GM19372 (cell line): ENCODE results near the gene AP1S2.
"Not testable (repeated sequence)": the region's sequence is repeated elsewhere in the genome, so short reads cannot be mapped to it uniquely, and the experiment has no call there.

Experiments used
- ATAC-seq: cut with Tn5 transposase; IDR thresholded peaks from one replicate; pipeline ENCODE4 v1.9.1; 2021; ENCODE audit warnings: mild to moderate bottlenecking, low read depth, moderate library complexity; ENCODE audit not compliant: unreplicated experiment

Gene AP1S2

GRCh38 chrX:15854712-15855567, at the start of gene AP1S2:
Gene AP1S2 (minus strand): TSS chrX:15854813. CDS start chrX:15852524, 2,289 bp downstream.
- peak; percentile 92 for ATAC-seq

- peak; percentile 94 for ATAC-seq
These were observed 48.6 kb upstream of the AP1S2 start for GRCh38 chrX:15903186-15903681.

GRCh38 chrX:15895334-15895733, 40.7 kb upstream of the AP1S2 start:
- no peak for ATAC-seq

- no peak for ATAC-seq
These were observed 40.1 kb upstream of the AP1S2 start for GRCh38 chrX:15894724-15895123.

- ATAC-seq = no peak
These were observed 35.9 kb upstream of the AP1S2 start for GRCh38 chrX:15890463-15890862.

- ATAC-seq = no peak
These were observed 33.4 kb upstream of the AP1S2 start for GRCh38 chrX:15888062-15888461.

GRCh38 chrX:15883540-15883863, 28.9 kb upstream of the AP1S2 start:
- ATAC-seq = no peak

GRCh38 chrX:15882704-15883539, 28.3 kb upstream of the AP1S2 start:
- ATAC-seq = peak; percentile 71

GRCh38 chrX:15881381-15881897, 26.8 kb upstream of the AP1S2 start:
- ATAC-seq = no peak

- ATAC-seq = not testable (repeated sequence)
These were observed 23.3 kb upstream of the AP1S2 start for GRCh38 chrX:15877914-15878313.

- no peak for ATAC-seq
These were observed 22.8 kb upstream of the AP1S2 start for GRCh38 chrX:15877380-15877779.

GRCh38 chrX:15874672-15875071, 20.1 kb upstream of the AP1S2 start:
- no peak for ATAC-seq

GRCh38 chrX:15873566-15873965, 19.0 kb upstream of the AP1S2 start:
- ATAC-seq = no peak

- ATAC-seq = no peak
These were observed 15.7 kb upstream of the AP1S2 start for GRCh38 chrX:15870310-15870709.

- ATAC-seq = no peak
These were observed 15.1 kb upstream of the AP1S2 start for GRCh38 chrX:15869695-15870094.

GRCh38 chrX:15866147-15866546, 11.5 kb upstream of the AP1S2 start:
- ATAC-seq = no peak

- no peak for ATAC-seq
These were observed 10.0 kb upstream of the AP1S2 start for GRCh38 chrX:15864629-15865028.

- ATAC-seq = no peak
These were observed 9.4 kb upstream of the AP1S2 start for GRCh38 chrX:15864023-15864422.

GRCh38 chrX:15860921-15861320, 6.3 kb upstream of the AP1S2 start:
- ATAC-seq = no peak

- no peak for ATAC-seq
These were observed 3.4 kb upstream of the AP1S2 start for GRCh38 chrX:15858051-15858450.

- ATAC-seq = no peak
These were observed 2.0 kb upstream of the AP1S2 start for GRCh38 chrX:15856636-15857035.
